GM12878 (cell line): ENCODE results near the gene THAP3. TPM values are rescaled to one million over a fixed set of nuclear protein-coding genes. Genes with fewer than 3 reads are reported as not detected.

Source experiments
- ATAC-seq: fragments of 200-7000 bp; cut with Tn5 transposase; 3 replicates; pipeline ENCODE4 v1.9.1; 2020; ENCODE audit warnings: mild to moderate bottlenecking, moderate library complexity
- BruUV-seq: library from RNA; stranded (reverse); fragments of 400-500 nt; replicated peaks from 2 replicates; lab custom pipeline; 2021; lab: Mats Ljungman, UMichigan
- CTCF ChIA-PET: fragments of 300-600 bp; sonication (Branson Sonifier 250); formaldehyde crosslinking; extraction: SDS; loops from one replicate; lab custom pipeline; 2021; ENCODE audit warnings: inconsistent platforms; lab: Yijun Ruan, JAX
- POLR2A ChIA-PET: fragments of 350-600 bp; formaldehyde crosslinking; extraction: SDS; loops from one replicate; lab custom pipeline; 2021; ENCODE audit warnings: inconsistent platforms; lab: Charles Lee
- RAD21 ChIA-PET: fragments of 300-600 bp; sonication (Branson Sonifier 250); formaldehyde crosslinking; loops from one replicate; lab custom pipeline; 2023; ENCODE audit warnings: antibody characterized with exemption; ENCODE audit not compliant: unreplicated experiment; lab: Charles Lee
- SMC1A ChIA-PET: fragments of 300-600 bp; sonication (Branson Sonifier 250); formaldehyde crosslinking; loops from one replicate; lab custom pipeline; 2023; ENCODE audit not compliant: unreplicated experiment, uncharacterized antibody; lab: Charles Lee
- DNase-seq: peaks from one replicate; pipeline ENCODE4 v3.0.0-alpha.2; 2011; ENCODE audit warnings: low read depth, low spot score
- FAIRE-seq: peaks from 3 replicates; lab custom pipeline; 2011; peaks lifted over from hg19 to GRCh38; lab: Jason Lieb, UNC
- H2AFZ ChIP-seq: 2 replicates; pipeline ENCODE4 v1.6.0; 2011; ENCODE audit warnings: low read depth, low read length, control low read depth; ENCODE audit not compliant: control insufficient read depth
- H3K27ac ChIP-seq: 2 replicates; pipeline ENCODE4 v1.5.1; 2011; ENCODE audit warnings: control low read depth; ENCODE audit not compliant: control insufficient read depth, insufficient read depth
- H3K27me3 ChIP-seq, 2 experiments: replicated peaks in 1 of 2; 2 replicates each; pipeline versions ENCODE4 v1.6.0 to v1.6.1; 2011; ENCODE audit warnings: low read length in 1 of 2; ENCODE audit not compliant: control insufficient read depth in 2 of 2, insufficient read depth in 2 of 2
- H3K36me3 ChIP-seq, 2 experiments: 2 replicates each; pipeline ENCODE4 v1.5.1; 2011; ENCODE audit warnings: low read length in 1 of 2; ENCODE audit not compliant: control insufficient read depth in 2 of 2, insufficient read depth in 2 of 2
- H3K4me1 ChIP-seq: 2 replicates; pipeline ENCODE4 v1.6.1; 2011; ENCODE audit warnings: mild to moderate bottlenecking, low read length, moderate library complexity, mixed read lengths; ENCODE audit not compliant: control insufficient read depth, insufficient read depth
- H3K4me2 ChIP-seq: 2 replicates; pipeline ENCODE4 v1.6.0; 2011; ENCODE audit warnings: control low read depth; ENCODE audit not compliant: control insufficient read depth, insufficient read depth
- H3K4me3 ChIP-seq: fragments of 200-600 bp; sonication (generic); 2 replicates; pipeline ENCODE4 v1.5.1; 2016
- H3K79me2 ChIP-seq: 2 replicates; pipeline ENCODE4 v1.6.0; 2011; ENCODE audit warnings: low read length; ENCODE audit not compliant: control insufficient read depth, insufficient read depth
- H3K9ac ChIP-seq: 2 replicates; pipeline ENCODE4 v1.8.0; 2011; ENCODE audit warnings: low read length, control low read depth, mixed read lengths; ENCODE audit not compliant: control insufficient read depth, insufficient read depth
- H3K9me3 ChIP-seq: replicated peaks from 3 replicates; pipeline ENCODE4 v1.5.1; 2011; ENCODE audit warnings: mild to moderate bottlenecking, low read length; ENCODE audit not compliant: control insufficient read depth, insufficient read depth
- H4K20me1 ChIP-seq: 2 replicates; pipeline ENCODE4 v1.6.0; 2011; ENCODE audit not compliant: control insufficient read depth, insufficient read depth
- GABPA ChIP-seq: IDR thresholded peaks from 2 replicates; pipeline ENCODE4 v1.6.1; 2014; ENCODE audit warnings: antibody characterized with exemption, low read depth, mild to moderate bottlenecking, inconsistent platforms
- JUNB ChIP-seq: IDR thresholded peaks from 2 replicates; pipeline ENCODE4 v1.6.1; 2016; ENCODE audit warnings: antibody characterized with exemption, mild to moderate bottlenecking
- KLF5 ChIP-seq: fragments of 450-650 bp; IDR thresholded peaks from 2 replicates; pipeline ENCODE4 v1.6.1; 2014; ENCODE audit warnings: mild to moderate bottlenecking; ENCODE audit not compliant: partially characterized antibody
- NBN ChIP-seq: fragments of 450-650 bp; IDR thresholded peaks from 2 replicates; pipeline ENCODE4 v1.6.1; 2016
- NR2C1 ChIP-seq: fragments of 450-650 bp; IDR thresholded peaks from 2 replicates; pipeline ENCODE4 v1.6.1; 2017; ENCODE audit warnings: antibody characterized with exemption, mild to moderate bottlenecking, moderate library complexity
- RBBP5 ChIP-seq: fragments of 200-600 bp; sonication (generic); conservative IDR thresholded peaks from 2 replicates; pipeline ENCODE4 v1.6.1; 2016
- SREBF2 ChIP-seq: IDR thresholded peaks from 2 replicates; pipeline ENCODE4 v1.6.1; 2012; ENCODE audit warnings: mild to moderate bottlenecking, low read length
- TBL1XR1 ChIP-seq: IDR thresholded peaks from 2 replicates; pipeline ENCODE4 v1.6.1; 2012; ENCODE audit warnings: low read depth, low read length, improper control_type of control experiment
- TCF7 ChIP-seq: IDR thresholded peaks from 2 replicates; pipeline ENCODE4 v1.6.1; 2014; ENCODE audit warnings: antibody characterized with exemption, borderline replicate concordance
- WRNIP1 ChIP-seq: IDR thresholded peaks from 2 replicates; pipeline ENCODE4 v1.6.1; 2011; ENCODE audit warnings: low read depth, low read length, improper control_type of control experiment, borderline replicate concordance
- YBX1 ChIP-seq: fragments of 450-650 bp; IDR thresholded peaks from 2 replicates; pipeline ENCODE4 v1.6.1; 2016; ENCODE audit warnings: antibody characterized with exemption
- ZNF217 ChIP-seq: fragments of 450-650 bp; IDR thresholded peaks from 2 replicates; pipeline ENCODE4 v1.6.1; 2017; ENCODE audit warnings: antibody characterized with exemption, mild to moderate bottlenecking
- WGBS: methylation state at CpG from one replicate; pipeline ENCODE4 v1.1.6; 2016; ENCODE audit warnings: low lambda C conversion rate; ENCODE audit not compliant: insufficient replicate concordance, insufficient coverage; ENCODE audit errors: missing lambda C conversion rate; 5-methylcytosine and 5-hydroxymethylcytosine counted together
- in situ Hi-C: fragments of 300-500 bp; cut with MboI; formaldehyde crosslinking; loops from 9 replicates; pipeline ENCODE4 v1.14.3; 2018; ENCODE audit warnings: mixed read lengths
- intact Hi-C: fragments of 100-400 bp; cut with micrococcal nuclease; formaldehyde crosslinking; loops from one replicate; pipeline ENCODE4 v1.14.2; 2022; ENCODE audit not compliant: unreplicated experiment
- polyA plus RNA-seq, 11 experiments: library from polyadenylated mRNA; depleted of rRNA in 4 of 11; unstranded in 6 of 11; stranded (reverse) in 5 of 11; fragments of >200 nt; fragmentation: Nextera tagmentation in 4 of 11; fragmentation: Illumina TruSeq in 1 of 11; extraction: Ambion mirVana in 4 of 11; extraction: Trizol in 1 of 11; gene quantifications; 1 replicate in 1 of 11; 2 replicates in 10 of 11; pipeline versions ENCODE4 v1.2.1 to v1.2.3, GENCODE V29; 2011 to 2016; ENCODE audit warnings: inconsistent platforms in 2 of 11, missing spikeins in 2 of 11, low read depth in 1 of 11
- total RNA-seq, 4 experiments: library from RNA; depleted of rRNA in 3 of 4; stranded (reverse); fragments of >200 nt in 3 of 4; fragmentation: Illumina TruSeq in 1 of 4; extraction: Trizol in 1 of 4; gene quantifications; 2 replicates each; pipeline versions ENCODE4 v1.2.1 to v1.2.3, GENCODE V29; 2013 to 2021
- TF ChIP-seq, protein P1 (sequence below): fragments of 450-650 bp; IDR thresholded peaks from 2 replicates; pipeline ENCODE4 v1.6.1; 2014; ENCODE audit warnings: mild to moderate bottlenecking
- TF ChIP-seq, protein P2 (sequence below): fragments of 450-650 bp; IDR thresholded peaks from 2 replicates; pipeline ENCODE4 v1.6.1; 2017; ENCODE audit warnings: antibody characterized with exemption, mild to moderate bottlenecking, moderate library complexity
- TF ChIP-seq, protein P3 (sequence below): IDR thresholded peaks from 2 replicates; pipeline ENCODE4 v1.6.1; 2011; ENCODE audit warnings: borderline replicate concordance, low read depth, mild to moderate bottlenecking, moderate library complexity, low read length; ENCODE audit not compliant: insufficient read depth, poor library complexity, severe bottlenecking

THAP3 gene
- total and polyA plus RNA-seq, 10 of the 15 experiments (the other 5 are each of a cell fraction or from before 2014, with no cell fraction given) = 1.5 to 19.5 (median 11.9) TPM

DNA sequence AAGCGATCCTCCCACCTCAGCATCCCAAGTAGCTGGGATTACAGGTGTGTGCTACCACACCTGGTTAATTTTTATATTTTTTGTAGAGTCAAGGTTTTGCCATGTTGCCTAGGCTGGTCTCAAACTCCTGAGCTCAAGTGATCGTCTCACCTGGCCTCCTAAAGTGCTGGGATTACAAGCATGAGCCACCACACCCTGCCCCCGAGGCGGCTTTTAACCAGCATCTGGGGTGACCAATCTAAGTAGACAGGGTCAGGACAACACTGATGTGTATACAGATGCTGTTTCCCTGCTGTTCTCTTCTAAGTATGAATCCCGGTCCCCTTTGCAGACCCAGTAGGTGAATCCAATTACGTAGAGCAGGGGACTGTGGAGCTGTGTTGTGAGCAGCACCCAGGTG lies 23.9 kb downstream of the THAP3 start (continued):
- TF ChIP-seq, protein P1, sequence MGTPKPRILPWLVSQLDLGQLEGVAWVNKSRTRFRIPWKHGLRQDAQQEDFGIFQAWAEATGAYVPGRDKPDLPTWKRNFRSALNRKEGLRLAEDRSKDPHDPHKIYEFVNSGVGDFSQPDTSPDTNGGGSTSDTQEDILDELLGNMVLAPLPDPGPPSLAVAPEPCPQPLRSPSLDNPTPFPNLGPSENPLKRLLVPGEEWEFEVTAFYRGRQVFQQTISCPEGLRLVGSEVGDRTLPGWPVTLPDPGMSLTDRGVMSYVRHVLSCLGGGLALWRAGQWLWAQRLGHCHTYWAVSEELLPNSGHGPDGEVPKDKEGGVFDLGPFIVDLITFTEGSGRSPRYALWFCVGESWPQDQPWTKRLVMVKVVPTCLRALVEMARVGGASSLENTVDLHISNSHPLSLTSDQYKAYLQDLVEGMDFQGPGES = no peak
- TF ChIP-seq JUNB = no peak
- no peak for TF ChIP-seq RBBP5
- no peak for TF ChIP-seq SREBF2
- no peak for TF ChIP-seq KLF5
- TF ChIP-seq TBL1XR1 = no peak
- TF ChIP-seq NBN = no peak
- TF ChIP-seq ZNF217 = no peak

DNA sequence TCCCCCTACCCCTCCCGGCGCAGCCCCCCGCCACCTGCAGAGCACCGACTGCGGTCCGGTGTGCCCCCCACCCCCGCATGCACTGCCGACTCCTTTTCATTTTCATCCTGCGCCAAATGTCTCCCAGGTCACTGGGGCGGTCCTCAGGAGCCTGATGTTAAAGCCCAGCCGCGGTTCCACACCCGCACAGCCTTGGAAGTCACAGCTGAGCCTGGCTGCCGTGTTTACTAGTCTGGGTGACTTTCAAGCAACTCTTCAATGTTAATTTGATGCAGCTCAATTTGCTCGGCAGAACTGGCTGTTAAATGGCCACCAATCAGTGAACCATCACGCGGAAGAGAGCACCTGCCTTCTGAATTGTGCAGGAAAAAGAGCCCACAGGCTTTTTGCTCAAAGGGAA lies 27.2 kb downstream of the THAP3 start:
- no TSS peak for BruUV-seq
- POLR2A ChIA-PET = no interaction called here
- no peak for TF ChIP-seq TCF7
- TF ChIP-seq WRNIP1 = no peak
- TF ChIP-seq, protein P1 = no peak
- TF ChIP-seq, protein P2, sequence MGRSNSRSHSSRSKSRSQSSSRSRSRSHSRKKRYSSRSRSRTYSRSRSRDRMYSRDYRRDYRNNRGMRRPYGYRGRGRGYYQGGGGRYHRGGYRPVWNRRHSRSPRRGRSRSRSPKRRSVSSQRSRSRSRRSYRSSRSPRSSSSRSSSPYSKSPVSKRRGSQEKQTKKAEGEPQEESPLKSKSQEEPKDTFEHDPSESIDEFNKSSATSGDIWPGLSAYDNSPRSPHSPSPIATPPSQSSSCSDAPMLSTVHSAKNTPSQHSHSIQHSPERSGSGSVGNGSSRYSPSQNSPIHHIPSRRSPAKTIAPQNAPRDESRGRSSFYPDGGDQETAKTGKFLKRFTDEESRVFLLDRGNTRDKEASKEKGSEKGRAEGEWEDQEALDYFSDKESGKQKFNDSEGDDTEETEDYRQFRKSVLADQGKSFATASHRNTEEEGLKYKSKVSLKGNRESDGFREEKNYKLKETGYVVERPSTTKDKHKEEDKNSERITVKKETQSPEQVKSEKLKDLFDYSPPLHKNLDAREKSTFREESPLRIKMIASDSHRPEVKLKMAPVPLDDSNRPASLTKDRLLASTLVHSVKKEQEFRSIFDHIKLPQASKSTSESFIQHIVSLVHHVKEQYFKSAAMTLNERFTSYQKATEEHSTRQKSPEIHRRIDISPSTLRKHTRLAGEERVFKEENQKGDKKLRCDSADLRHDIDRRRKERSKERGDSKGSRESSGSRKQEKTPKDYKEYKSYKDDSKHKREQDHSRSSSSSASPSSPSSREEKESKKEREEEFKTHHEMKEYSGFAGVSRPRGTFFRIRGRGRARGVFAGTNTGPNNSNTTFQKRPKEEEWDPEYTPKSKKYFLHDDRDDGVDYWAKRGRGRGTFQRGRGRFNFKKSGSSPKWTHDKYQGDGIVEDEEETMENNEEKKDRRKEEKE = no peak
- no peak for TF ChIP-seq NR2C1
- TF ChIP-seq, protein P3, sequence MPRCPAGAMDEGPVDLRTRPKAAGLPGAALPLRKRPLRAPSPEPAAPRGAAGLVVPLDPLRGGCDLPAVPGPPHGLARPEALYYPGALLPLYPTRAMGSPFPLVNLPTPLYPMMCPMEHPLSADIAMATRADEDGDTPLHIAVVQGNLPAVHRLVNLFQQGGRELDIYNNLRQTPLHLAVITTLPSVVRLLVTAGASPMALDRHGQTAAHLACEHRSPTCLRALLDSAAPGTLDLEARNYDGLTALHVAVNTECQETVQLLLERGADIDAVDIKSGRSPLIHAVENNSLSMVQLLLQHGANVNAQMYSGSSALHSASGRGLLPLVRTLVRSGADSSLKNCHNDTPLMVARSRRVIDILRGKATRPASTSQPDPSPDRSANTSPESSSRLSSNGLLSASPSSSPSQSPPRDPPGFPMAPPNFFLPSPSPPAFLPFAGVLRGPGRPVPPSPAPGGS = no peak
- no peak for TF ChIP-seq GABPA
- no peak for TF ChIP-seq YBX1

More for the DNA sequence above, 27.2 kb downstream of the THAP3 start:
- Histone ChIP-seq H2AFZ (no peak overlapping the region), H3K79me2 (no peaks in the 10 kb centered on the region), H3K9me3 (no peaks in the 10 kb centered on the region), H4K20me1 (no peaks in the 10 kb centered on the region; the same call in 1 of the 2 replicates), H3K4me3 (no peak overlapping the region), H3K27me3 (no peaks in the 10 kb centered on the region), H3K36me3 (peaks cover 20 to 28% of the 10 kb centered on the region in 2 experiments), H3K27ac (no peak overlapping the region), H3K4me1 (no peaks in the 10 kb centered on the region), H3K9ac (no peak overlapping the region), H3K4me2 (no peak overlapping the region)
- ATAC-seq = no peak
- SMC1A ChIA-PET = no interaction called here
- no peak for DNase-seq
- no peak for FAIRE-seq
- CTCF ChIA-PET = no interaction called here
- RAD21 ChIA-PET = no interaction called here
- WGBS = 96% methylated on average over 9 of the region's 17 CpGs
- intact Hi-C loops (no loop called here), in situ Hi-C loops (no loop called here)
